Vagina (tissue), 2 donors: ENCODE measurements around the gene SLC36A3.

Experiments used
- CTCF ChIP-seq, 3 experiments: fragments of 450-650 bp in 2 of 3; fragments of 200-600 bp in 1 of 3; sonication (generic) in 1 of 3; IDR thresholded peaks; one replicate each; pipeline ENCODE4 v1.5.1; 2017 to 2019; ENCODE audit warnings: antibody characterized with exemption in 3 of 3, mild to moderate bottlenecking in 2 of 3, moderate library complexity in 2 of 3
- POLR2A ChIP-seq, 2 donors: fragments of 450-650 bp; IDR thresholded peaks; one replicate each; pipeline ENCODE4 v1.6.1; 2017; ENCODE audit warnings: antibody characterized with exemption in 2 of 2, mild to moderate bottlenecking in 2 of 2, moderate library complexity in 2 of 2

GRCh38 chr5:151233616-151234085 is 69.9 kb downstream of the SLC36A3 start:
- TF ChIP-seq CTCF (IDR thresholded peaks at IDR 0.05) (no peak), POLR2A (IDR thresholded peaks at IDR 0.05) (no peak)
